Heart left ventricle (tissue), 13 donors: ENCODE measurements around the gene C6orf47.

Experiments
- POLR2A ChIP-seq, 2 donors: fragments of 450-650 bp; IDR thresholded peaks; one replicate each; pipeline ENCODE4 v1.6.1; 2017; ENCODE audit warnings: antibody characterized with exemption in 2 of 2, mild to moderate bottlenecking in 2 of 2, moderate library complexity in 2 of 2
- TF ChIP-seq, protein P1 (sequence below), 12 donors: fragments of 200-600 bp; sonication (generic) in 4 of 12; IDR thresholded peaks; one replicate each; pipeline versions ENCODE4 v1.5.0 to v1.8.0; 2018 to 2022; ENCODE audit warnings: antibody characterized with exemption in 12 of 12, mild to moderate bottlenecking in 5 of 12
- donor health status: ischemic (EF 13 %, LVEDD 7.1; RV severe dilation, severe dysfunction).
- donor health status: DM: no; HTN: yes; CAD: no.
- donor health status: DM: no; HTN: no; CAD: no.
- donor health status: ischemic (EF 25% LVEDD 6.9; RV normal size, moderate dysfunction).
- donor health status: ischemic (EF 25% LVEDD 5.7; RV mildly dilated, moderate dysfunction).
- donor health status: ischemic (EF 35%, LVEDD 5.7; RV mildly dilated, moderate dysfunction).
- donor health status: nonischemic (EF 11% LVEDD 7.7; RV severe dilation, severe dysfunction).
- donor health status: DM: yes; HTN: yes; CAD: no.
- donor health status: PGD.
- donor health status: ischemic (EF 29% LVEDD 5.4; RV normal size, mild dysfunction).
- donor health status: nonischemic (EF 23%, LVEDD 6.1; RV moderate dilation, normal function).

DNA sequence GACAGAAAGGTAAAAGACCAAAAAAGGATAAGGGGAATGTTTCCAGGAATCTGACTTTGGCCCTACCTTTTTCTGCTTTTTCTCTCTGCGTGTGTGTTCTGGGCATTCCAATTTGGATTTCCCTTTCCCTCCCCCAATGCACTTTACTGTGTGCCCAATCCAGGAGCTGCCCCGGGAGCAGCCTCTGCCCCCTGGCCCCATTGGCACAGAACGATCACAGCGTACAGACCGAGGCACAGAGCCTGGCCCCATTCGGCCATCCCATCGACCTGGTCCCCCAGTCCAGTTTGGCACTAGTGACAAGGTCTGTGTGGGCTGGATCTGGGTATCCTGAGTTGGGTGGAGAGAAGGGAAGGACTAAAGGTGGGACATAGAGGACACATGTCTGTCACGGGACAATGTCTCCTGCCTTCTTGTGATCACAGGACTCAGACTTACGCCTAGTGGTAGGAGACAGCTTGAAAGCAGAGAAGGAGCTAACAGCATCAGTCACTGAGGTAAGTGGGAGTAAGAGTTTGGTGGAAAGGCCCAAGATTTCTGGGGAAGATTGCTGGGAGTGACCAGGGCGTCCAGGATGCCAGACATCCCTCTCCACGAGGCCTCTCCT lies 25.5 kb downstream of the C6orf47 start:
- TF ChIP-seq, protein P1, sequence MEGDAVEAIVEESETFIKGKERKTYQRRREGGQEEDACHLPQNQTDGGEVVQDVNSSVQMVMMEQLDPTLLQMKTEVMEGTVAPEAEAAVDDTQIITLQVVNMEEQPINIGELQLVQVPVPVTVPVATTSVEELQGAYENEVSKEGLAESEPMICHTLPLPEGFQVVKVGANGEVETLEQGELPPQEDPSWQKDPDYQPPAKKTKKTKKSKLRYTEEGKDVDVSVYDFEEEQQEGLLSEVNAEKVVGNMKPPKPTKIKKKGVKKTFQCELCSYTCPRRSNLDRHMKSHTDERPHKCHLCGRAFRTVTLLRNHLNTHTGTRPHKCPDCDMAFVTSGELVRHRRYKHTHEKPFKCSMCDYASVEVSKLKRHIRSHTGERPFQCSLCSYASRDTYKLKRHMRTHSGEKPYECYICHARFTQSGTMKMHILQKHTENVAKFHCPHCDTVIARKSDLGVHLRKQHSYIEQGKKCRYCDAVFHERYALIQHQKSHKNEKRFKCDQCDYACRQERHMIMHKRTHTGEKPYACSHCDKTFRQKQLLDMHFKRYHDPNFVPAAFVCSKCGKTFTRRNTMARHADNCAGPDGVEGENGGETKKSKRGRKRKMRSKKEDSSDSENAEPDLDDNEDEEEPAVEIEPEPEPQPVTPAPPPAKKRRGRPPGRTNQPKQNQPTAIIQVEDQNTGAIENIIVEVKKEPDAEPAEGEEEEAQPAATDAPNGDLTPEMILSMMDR (IDR thresholded peaks at IDR 0.05): no peak
- TF ChIP-seq POLR2A (IDR thresholded peaks at IDR 0.05): no peak
